GM12878 (cell line): Measurements from ENCODE around the gene KDSR. TPM values are rescaled to one million over a fixed set of nuclear protein-coding genes. Genes with fewer than 3 reads are reported as not detected.

Experiments used
- ATAC-seq: fragments of 200-7000 bp; cut with Tn5 transposase; 3 replicates; pipeline ENCODE4 v1.9.1; 2020; ENCODE audit warnings: mild to moderate bottlenecking, moderate library complexity
- BruUV-seq: library from RNA; stranded (reverse); fragments of 400-500 nt; replicated peaks from 2 replicates; lab custom pipeline; 2021; lab: Mats Ljungman, UMichigan
- CTCF ChIA-PET: fragments of 300-600 bp; sonication (Branson Sonifier 250); formaldehyde crosslinking; extraction: SDS; loops from one replicate; lab custom pipeline; 2021; ENCODE audit warnings: inconsistent platforms; lab: Yijun Ruan, JAX
- POLR2A ChIA-PET: fragments of 350-600 bp; formaldehyde crosslinking; extraction: SDS; loops from one replicate; lab custom pipeline; 2021; ENCODE audit warnings: inconsistent platforms; lab: Charles Lee
- RAD21 ChIA-PET: fragments of 300-600 bp; sonication (Branson Sonifier 250); formaldehyde crosslinking; loops from one replicate; lab custom pipeline; 2023; ENCODE audit warnings: antibody characterized with exemption; ENCODE audit not compliant: unreplicated experiment; lab: Charles Lee
- SMC1A ChIA-PET: fragments of 300-600 bp; sonication (Branson Sonifier 250); formaldehyde crosslinking; loops from one replicate; lab custom pipeline; 2023; ENCODE audit not compliant: unreplicated experiment, uncharacterized antibody; lab: Charles Lee
- DNase-seq: peaks from one replicate; pipeline ENCODE4 v3.0.0-alpha.2; 2011; ENCODE audit warnings: low read depth, low spot score
- FAIRE-seq: peaks from 3 replicates; lab custom pipeline; 2011; peaks lifted over from hg19 to GRCh38; lab: Jason Lieb, UNC
- H2AFZ ChIP-seq: 2 replicates; pipeline ENCODE4 v1.6.0; 2011; ENCODE audit warnings: low read depth, low read length, control low read depth; ENCODE audit not compliant: control insufficient read depth
- H3K27ac ChIP-seq: 2 replicates; pipeline ENCODE4 v1.5.1; 2011; ENCODE audit warnings: control low read depth; ENCODE audit not compliant: control insufficient read depth, insufficient read depth
- H3K27me3 ChIP-seq, 2 experiments: replicated peaks in 1 of 2; 2 replicates each; pipeline versions ENCODE4 v1.6.0 to v1.6.1; 2011; ENCODE audit warnings: low read length in 1 of 2; ENCODE audit not compliant: control insufficient read depth in 2 of 2, insufficient read depth in 2 of 2
- H3K36me3 ChIP-seq, 2 experiments: 2 replicates each; pipeline ENCODE4 v1.5.1; 2011; ENCODE audit warnings: low read length in 1 of 2; ENCODE audit not compliant: control insufficient read depth in 2 of 2, insufficient read depth in 2 of 2
- H3K4me1 ChIP-seq: 2 replicates; pipeline ENCODE4 v1.6.1; 2011; ENCODE audit warnings: mild to moderate bottlenecking, low read length, moderate library complexity, mixed read lengths; ENCODE audit not compliant: control insufficient read depth, insufficient read depth
- H3K4me2 ChIP-seq: 2 replicates; pipeline ENCODE4 v1.6.0; 2011; ENCODE audit warnings: control low read depth; ENCODE audit not compliant: control insufficient read depth, insufficient read depth
- H3K4me3 ChIP-seq: fragments of 200-600 bp; sonication (generic); 2 replicates; pipeline ENCODE4 v1.5.1; 2016
- H3K79me2 ChIP-seq: 2 replicates; pipeline ENCODE4 v1.6.0; 2011; ENCODE audit warnings: low read length; ENCODE audit not compliant: control insufficient read depth, insufficient read depth
- H3K9ac ChIP-seq: 2 replicates; pipeline ENCODE4 v1.8.0; 2011; ENCODE audit warnings: low read length, control low read depth, mixed read lengths; ENCODE audit not compliant: control insufficient read depth, insufficient read depth
- H3K9me3 ChIP-seq: replicated peaks from 3 replicates; pipeline ENCODE4 v1.5.1; 2011; ENCODE audit warnings: mild to moderate bottlenecking, low read length; ENCODE audit not compliant: control insufficient read depth, insufficient read depth
- H4K20me1 ChIP-seq: 2 replicates; pipeline ENCODE4 v1.6.0; 2011; ENCODE audit not compliant: control insufficient read depth, insufficient read depth
- CBX5 ChIP-seq: sonication (generic); IDR thresholded peaks from 2 replicates; pipeline ENCODE4 v1.6.1; 2016; ENCODE audit warnings: low read depth, moderate library complexity, mild to moderate bottlenecking, inconsistent platforms
- MYB ChIP-seq: fragments of 150-350 bp; IDR thresholded peaks from 2 replicates; pipeline ENCODE4 v1.6.1; 2014; ENCODE audit warnings: mild to moderate bottlenecking, low read depth, low read length, borderline replicate concordance
- NFYA ChIP-seq: IDR thresholded peaks from 2 replicates; pipeline ENCODE4 v1.6.1; 2011; ENCODE audit warnings: low read depth, mild to moderate bottlenecking, low read length, improper control_type of control experiment, borderline replicate concordance
- RUNX3 ChIP-seq: IDR thresholded peaks from 2 replicates; pipeline ENCODE4 v1.6.1; 2012; ENCODE audit warnings: low read length, inconsistent platforms
- SMARCA5 ChIP-seq: fragments of 450-650 bp; IDR thresholded peaks from 2 replicates; pipeline ENCODE4 v1.6.1; 2017; ENCODE audit warnings: mild to moderate bottlenecking
- SMC3 ChIP-seq: IDR thresholded peaks from 2 replicates; pipeline ENCODE4 v1.6.1; 2011; ENCODE audit warnings: low read length, improper control_type of control experiment, borderline replicate concordance
- SREBF2 ChIP-seq: IDR thresholded peaks from 2 replicates; pipeline ENCODE4 v1.6.1; 2012; ENCODE audit warnings: mild to moderate bottlenecking, low read length
- TBL1XR1 ChIP-seq: IDR thresholded peaks from 2 replicates; pipeline ENCODE4 v1.6.1; 2012; ENCODE audit warnings: low read depth, low read length, improper control_type of control experiment
- ZNF274 ChIP-seq: IDR thresholded peaks from one replicate; pipeline ENCODE4 v1.8.0; 2011; ENCODE audit not compliant: insufficient read length, insufficient read depth
- ZNF622 ChIP-seq: fragments of 450-650 bp; IDR thresholded peaks from 2 replicates; pipeline ENCODE4 v1.6.1; 2017; ENCODE audit warnings: mild to moderate bottlenecking, inconsistent platforms
- WGBS: methylation state at CpG from one replicate; pipeline ENCODE4 v1.1.6; 2016; ENCODE audit warnings: low lambda C conversion rate; ENCODE audit not compliant: insufficient replicate concordance, insufficient coverage; ENCODE audit errors: missing lambda C conversion rate; 5-methylcytosine and 5-hydroxymethylcytosine counted together
- in situ Hi-C: fragments of 300-500 bp; cut with MboI; formaldehyde crosslinking; loops from 9 replicates; pipeline ENCODE4 v1.14.3; 2018; ENCODE audit warnings: mixed read lengths
- intact Hi-C: fragments of 100-400 bp; cut with micrococcal nuclease; formaldehyde crosslinking; loops from one replicate; pipeline ENCODE4 v1.14.2; 2022; ENCODE audit not compliant: unreplicated experiment
- polyA plus RNA-seq, 11 experiments: library from polyadenylated mRNA; depleted of rRNA in 4 of 11; unstranded in 6 of 11; stranded (reverse) in 5 of 11; fragments of >200 nt; fragmentation: Nextera tagmentation in 4 of 11; fragmentation: Illumina TruSeq in 1 of 11; extraction: Ambion mirVana in 4 of 11; extraction: Trizol in 1 of 11; gene quantifications; 1 replicate in 1 of 11; 2 replicates in 10 of 11; pipeline versions ENCODE4 v1.2.1 to v1.2.3, GENCODE V29; 2011 to 2016; ENCODE audit warnings: inconsistent platforms in 2 of 11, missing spikeins in 2 of 11, low read depth in 1 of 11
- total RNA-seq, 4 experiments: library from RNA; depleted of rRNA in 3 of 4; stranded (reverse); fragments of >200 nt in 3 of 4; fragmentation: Illumina TruSeq in 1 of 4; extraction: Trizol in 1 of 4; gene quantifications; 2 replicates each; pipeline versions ENCODE4 v1.2.1 to v1.2.3, GENCODE V29; 2013 to 2021
- TF ChIP-seq, protein P1 (sequence below), 3 experiments: IDR thresholded peaks in 2 of 3; conservative IDR thresholded peaks in 1 of 3; 2 replicates each; pipeline ENCODE4 v1.5.1; 2011; ENCODE audit warnings: low read depth in 3 of 3, low read length in 3 of 3, mild to moderate bottlenecking in 3 of 3, control low read depth in 2 of 3, moderate library complexity in 2 of 3, inconsistent platforms in 1 of 3, mixed read lengths in 1 of 3; ENCODE audit not compliant: control insufficient read depth in 2 of 3, insufficient read depth in 1 of 3; ENCODE audit errors: extremely low read depth in 1 of 3

Gene KDSR
- total and polyA plus RNA-seq, 10 of the 15 experiments (the other 5 are each of a cell fraction or from before 2014, with no cell fraction given), result 5.2 to 25.9 (median 14.3) TPM

DNA sequence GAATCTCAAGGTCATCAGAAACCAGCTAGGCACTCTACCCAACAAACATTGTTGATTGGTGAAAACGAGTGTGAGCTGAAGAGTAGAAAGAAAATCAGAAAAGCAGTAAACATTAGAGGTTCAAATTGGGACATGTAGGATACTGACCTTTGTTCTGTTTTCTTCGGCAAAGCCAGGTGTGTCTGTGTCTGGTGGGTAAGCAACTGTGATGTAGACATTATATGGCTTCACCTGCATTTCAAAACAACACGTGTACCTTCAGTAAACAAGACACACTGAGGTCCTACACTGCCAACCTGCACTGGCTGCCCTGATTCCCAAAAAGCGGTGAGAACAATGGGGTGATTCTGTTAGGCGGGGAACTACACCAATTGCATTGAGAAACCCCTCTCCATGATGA is 22.7 kb downstream of the KDSR start:
- BruUV-seq, result no TSS peak
- no peak for FAIRE-seq
- in situ Hi-C loops, result loop anchor here (25.0 kb wide), 1 partner anchor 632 kb away; the partner anchor contains the start of gene PHLPP1
- no peak overlapping the region for H3K4me3 ChIP-seq
- ChIA-PET SMC1A (no interaction called here), POLR2A (no interaction called here)
- TF ChIP-seq SREBF2 (no peak), NFYA (no peak), MYB (no peak)
- TF ChIP-seq, all 136 proteins: peak for 0
- intact Hi-C loops, result loop anchor here (5.0 kb wide), 1 partner anchor 327 kb away; no protein-coding TSS in a partner anchor
- no peak overlapping the region for H2AFZ ChIP-seq
- H3K9me3 ChIP-seq, result no peaks in the 10 kb centered on the region
- ChIA-PET RAD21 (no interaction called here), CTCF (interaction anchor here (0.7 to 1.0 kb wide), 2 partner anchors 95 to 329 kb away, joined by 3 read pairs; no protein-coding TSS in a partner anchor)
- H4K20me1 ChIP-seq, result no peaks in the 10 kb centered on the region
- H3K9ac ChIP-seq, result no peak overlapping the region
- 88% methylated on average over 5 of the region's 5 CpGs for WGBS
- H3K27ac ChIP-seq, result no peak overlapping the region
- H3K4me1 ChIP-seq, result no peaks in the 10 kb centered on the region
- no peaks in the 10 kb centered on the region for H3K27me3 ChIP-seq
- H3K36me3 ChIP-seq, result peaks cover 4 to 6% of the 10 kb centered on the region in 2 experiments; a peak in 3 of 4 replicates
- no peak overlapping the region for H3K4me2 ChIP-seq
- DNase-seq (no peak), ATAC-seq (no peak)
- no peaks in the 10 kb centered on the region for H3K79me2 ChIP-seq

DNA sequence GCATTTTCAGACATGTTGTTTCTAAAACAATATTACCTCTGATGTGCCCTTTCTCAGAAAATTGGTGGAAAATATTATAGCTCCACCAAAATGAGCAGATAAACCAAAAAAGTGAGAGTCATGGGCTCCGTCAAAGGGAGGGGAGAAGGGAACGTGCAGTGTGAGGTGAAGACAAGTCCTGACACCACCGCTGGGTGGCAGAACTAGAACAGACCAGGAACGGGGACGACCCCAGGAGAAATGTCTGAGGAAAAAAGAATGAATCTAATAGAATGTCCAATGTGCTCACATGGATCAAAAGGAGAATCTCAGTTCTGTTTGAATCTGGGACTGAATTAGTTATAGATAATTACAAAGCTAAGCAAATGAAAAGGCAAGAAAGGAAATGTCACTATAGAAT is 24.8 kb downstream of the KDSR start:
- Histone ChIP-seq H3K27ac (no peak overlapping the region), H3K36me3 (peaks cover 5 to 10% of the 10 kb centered on the region in 2 experiments; a peak in 3 of 4 replicates), H3K4me1 (no peaks in the 10 kb centered on the region), H4K20me1 (no peaks in the 10 kb centered on the region), H3K9ac (no peak overlapping the region), H3K9me3 (no peaks in the 10 kb centered on the region), H3K4me2 (no peak overlapping the region), H2AFZ (no peak overlapping the region), H3K27me3 (no peaks in the 10 kb centered on the region), H3K4me3 (no peak overlapping the region), H3K79me2 (no peaks in the 10 kb centered on the region)
- ChIA-PET CTCF (interaction anchor here (0.6 to 4.5 kb wide), 7 partner anchors 9 to 1143 kb away, joined by 3 to 49 read pairs (median 4); no protein-coding TSS in a partner anchor), SMC1A (interaction anchor here (0.6 to 4.0 kb wide), 3 partner anchors 98 to 877 kb away, joined by 3 to 17 read pairs (median 3); no protein-coding TSS in a partner anchor), RAD21 (interaction anchor here (0.7 to 4.2 kb wide), 5 partner anchors 97 to 651 kb away, joined by 3 to 31 read pairs (median 4); no protein-coding TSS in a partner anchor), POLR2A (no interaction called here)
- in situ Hi-C loops, result loop anchor here (25.0 kb wide), 1 partner anchor 630 kb away; the partner anchor contains the start of gene PHLPP1
- ATAC-seq, result no peak
- intact Hi-C loops, result loop anchor here (1.0 to 5.0 kb wide), 2 partner anchors 97 to 325 kb away; no protein-coding TSS in a partner anchor
- no peak for FAIRE-seq
- BruUV-seq, result no TSS peak
- no peak for DNase-seq
- 39% methylated on average over 5 of the region's 5 CpGs for WGBS
- TF ChIP-seq CBX5 (no peak), ZNF274 (no peak), TBL1XR1 (no peak), SMC3 (peak; percentile 29; the same call in 1 of the 2 replicates), ZNF622 (no peak), SMARCA5 (no peak), RUNX3 (no peak)
- TF ChIP-seq, protein P1, sequence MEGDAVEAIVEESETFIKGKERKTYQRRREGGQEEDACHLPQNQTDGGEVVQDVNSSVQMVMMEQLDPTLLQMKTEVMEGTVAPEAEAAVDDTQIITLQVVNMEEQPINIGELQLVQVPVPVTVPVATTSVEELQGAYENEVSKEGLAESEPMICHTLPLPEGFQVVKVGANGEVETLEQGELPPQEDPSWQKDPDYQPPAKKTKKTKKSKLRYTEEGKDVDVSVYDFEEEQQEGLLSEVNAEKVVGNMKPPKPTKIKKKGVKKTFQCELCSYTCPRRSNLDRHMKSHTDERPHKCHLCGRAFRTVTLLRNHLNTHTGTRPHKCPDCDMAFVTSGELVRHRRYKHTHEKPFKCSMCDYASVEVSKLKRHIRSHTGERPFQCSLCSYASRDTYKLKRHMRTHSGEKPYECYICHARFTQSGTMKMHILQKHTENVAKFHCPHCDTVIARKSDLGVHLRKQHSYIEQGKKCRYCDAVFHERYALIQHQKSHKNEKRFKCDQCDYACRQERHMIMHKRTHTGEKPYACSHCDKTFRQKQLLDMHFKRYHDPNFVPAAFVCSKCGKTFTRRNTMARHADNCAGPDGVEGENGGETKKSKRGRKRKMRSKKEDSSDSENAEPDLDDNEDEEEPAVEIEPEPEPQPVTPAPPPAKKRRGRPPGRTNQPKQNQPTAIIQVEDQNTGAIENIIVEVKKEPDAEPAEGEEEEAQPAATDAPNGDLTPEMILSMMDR (IDR thresholded peaks at IDR 0.05 in 2 of 3, conservative IDR thresholded peaks at IDR 0.05 in 1 of 3; ENCODE audit: control insufficient read depth in 2 of 3, extremely low read depth in 1 of 3, insufficient read depth in 1 of 3, low read depth in 3 of 3, low read length in 3 of 3), result peak in 1 of 3 experiments; percentile 24; a peak in 2 of 6 replicates
